ENCODE results near the gene TMEM219.
"Not testable (repeated sequence)": the region's sequence is repeated elsewhere in the genome, so short reads cannot be mapped to it uniquely, and the experiment has no call there.

Gene TMEM219

DNA sequence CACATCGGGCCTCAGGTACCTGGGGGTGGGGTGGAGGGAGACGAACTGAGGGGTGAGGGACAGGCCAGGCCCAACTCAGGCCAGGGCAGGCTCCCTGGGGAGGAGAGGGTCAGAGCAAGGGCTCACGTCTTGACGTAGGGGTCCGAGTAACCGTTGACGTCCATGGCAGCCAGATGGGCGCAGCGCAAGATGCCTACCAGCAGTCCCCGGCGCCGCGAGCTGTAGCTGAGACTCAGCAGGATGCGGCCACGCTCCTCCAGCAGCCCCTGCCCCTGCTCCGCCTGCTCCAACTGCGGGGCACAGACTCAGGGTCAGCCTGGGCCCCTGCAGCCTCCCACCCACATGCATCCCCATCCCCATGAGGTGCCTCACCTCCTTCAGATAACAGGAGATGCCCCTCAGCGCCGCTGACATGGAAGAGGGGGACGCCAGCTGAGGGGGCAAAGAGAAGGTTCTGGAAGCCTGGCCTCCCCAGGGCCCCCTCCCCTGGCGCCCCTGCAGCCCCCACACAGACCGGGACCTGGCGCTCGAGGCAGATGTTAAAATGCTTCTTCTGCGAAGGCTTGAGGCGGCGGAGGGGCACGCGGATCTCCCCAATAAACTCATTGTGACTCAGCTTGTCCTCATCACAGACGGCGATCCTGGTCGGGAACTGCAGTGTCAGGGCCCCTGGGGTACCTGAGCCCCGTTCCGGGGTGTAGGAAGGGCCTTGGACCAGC is 44.9 kb downstream of the TMEM219 start:
- no peak overlapping the region for H3K4me3 ChIP-seq (ENCODE audit: low read depth, low read length)
- no peak for DNase-seq (ENCODE audit: low read depth)

DNA sequence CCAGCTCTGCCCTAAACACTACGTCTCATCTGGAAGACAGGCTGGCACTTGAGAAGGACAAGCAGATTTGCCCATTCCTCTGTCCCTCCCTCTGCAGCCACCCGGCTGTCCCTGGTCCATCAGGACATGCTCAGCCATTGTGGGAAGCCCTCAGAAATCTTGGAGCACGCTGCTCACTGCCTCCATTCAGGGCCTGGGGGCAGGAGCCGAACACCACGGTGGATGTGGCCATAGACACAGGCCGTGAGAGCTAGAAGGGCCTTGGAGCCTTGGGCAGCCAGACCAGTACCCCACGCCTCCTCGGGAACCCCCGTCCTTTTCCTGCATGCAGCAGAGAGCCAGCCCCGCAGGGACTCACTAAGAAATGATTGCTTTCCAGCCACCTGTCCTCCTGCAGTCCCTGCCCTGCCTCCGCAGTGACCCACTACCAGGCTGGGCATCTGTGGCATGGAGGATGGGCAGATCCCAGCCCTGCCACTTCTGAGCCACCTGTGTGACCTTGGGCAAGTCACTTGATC is 45.6 kb downstream of the TMEM219 start:
- no peak for DNase-seq (ENCODE audit: low read depth)
- no peak overlapping the region for H3K4me3 ChIP-seq (ENCODE audit: low read depth, low read length)

DNA sequence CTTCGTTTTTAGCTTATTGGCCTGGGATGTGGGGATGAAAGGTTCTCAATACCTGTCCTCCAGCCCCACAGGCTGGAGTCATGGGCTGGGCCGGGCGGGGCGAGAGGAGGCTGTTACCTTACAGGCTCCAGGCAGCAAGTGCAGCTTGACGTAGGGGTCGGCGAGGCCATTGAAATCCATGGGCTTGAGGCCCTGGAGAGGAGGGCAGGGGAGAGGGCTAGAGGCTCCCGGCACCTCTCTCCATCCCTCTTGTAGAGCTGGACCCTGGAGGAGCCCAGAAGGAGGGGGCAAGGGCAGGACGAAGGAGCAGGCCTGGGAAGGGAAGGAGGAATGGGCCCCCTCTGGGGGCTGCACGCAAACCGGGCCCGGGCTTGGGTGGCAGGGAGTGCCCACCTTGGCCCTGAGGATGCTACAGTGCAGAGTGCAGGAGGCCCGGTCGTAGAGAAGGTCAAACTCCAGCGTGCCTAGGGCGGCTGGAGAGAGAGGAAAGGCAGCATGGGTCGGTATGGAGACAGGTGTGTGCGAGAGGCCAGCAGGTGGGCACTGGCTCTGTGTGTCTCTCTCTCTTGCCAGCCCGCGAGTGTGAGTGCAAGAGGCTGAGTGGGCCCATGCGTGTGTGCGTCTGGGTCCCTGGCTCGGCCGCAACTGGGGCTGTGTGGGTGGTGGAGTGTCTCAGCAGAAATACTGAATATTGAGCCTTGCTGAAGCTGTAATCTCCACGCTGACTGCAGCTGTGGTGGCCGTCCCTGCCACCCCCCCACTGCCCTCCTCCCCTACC is 47.4 kb downstream of the TMEM219 start:
- H3K4me3 ChIP-seq (ENCODE audit: low read depth, low read length): no peak overlapping the region
- no peak for DNase-seq (ENCODE audit: low read depth)

DNA sequence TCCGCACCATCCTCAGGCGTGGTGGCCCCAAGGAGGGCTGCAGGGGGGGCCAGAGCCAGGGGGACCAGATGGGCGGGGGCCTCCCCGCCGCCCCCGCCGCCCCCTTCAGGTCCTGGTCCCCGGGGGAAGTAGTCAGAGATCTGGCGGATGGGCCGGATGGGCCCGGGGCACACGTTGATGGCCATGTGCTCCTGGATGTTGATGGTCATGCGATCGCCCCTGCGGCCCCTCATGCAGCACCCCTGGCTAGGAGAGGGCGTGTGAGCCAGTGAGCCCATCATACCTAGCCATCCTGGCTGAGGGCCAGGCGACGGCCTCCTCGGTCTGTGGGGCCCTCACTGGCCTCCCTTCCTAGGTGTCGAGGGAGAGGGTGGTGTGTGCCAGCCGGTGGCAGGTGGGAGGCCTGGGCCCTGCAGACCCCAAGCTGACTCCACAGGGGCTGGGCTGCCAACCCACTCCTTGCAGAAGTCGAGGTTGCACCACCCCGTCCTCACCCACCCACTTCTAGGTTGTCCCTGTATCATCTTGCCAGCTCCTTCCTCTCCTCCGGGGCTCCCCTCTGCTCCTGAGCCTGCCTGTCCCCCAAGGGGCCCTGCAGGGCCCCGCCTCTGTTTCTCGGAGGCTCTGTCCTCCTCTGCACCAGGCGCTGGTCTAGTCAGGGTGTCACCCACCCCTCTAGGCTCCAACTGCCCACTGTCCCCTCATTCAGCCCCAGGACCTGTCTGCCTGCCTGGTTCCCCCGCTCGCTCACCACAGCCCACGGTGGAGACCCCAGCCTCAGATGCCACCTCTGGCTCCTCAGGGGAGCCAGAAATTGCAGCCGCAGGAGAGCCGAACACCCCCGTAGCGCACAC is 48.3 kb downstream of the TMEM219 start:
- no peak for DNase-seq (ENCODE audit: low read depth)
- peak overlapping the region; percentile 51 for H3K4me3 ChIP-seq (ENCODE audit: low read depth, low read length)

DNA sequence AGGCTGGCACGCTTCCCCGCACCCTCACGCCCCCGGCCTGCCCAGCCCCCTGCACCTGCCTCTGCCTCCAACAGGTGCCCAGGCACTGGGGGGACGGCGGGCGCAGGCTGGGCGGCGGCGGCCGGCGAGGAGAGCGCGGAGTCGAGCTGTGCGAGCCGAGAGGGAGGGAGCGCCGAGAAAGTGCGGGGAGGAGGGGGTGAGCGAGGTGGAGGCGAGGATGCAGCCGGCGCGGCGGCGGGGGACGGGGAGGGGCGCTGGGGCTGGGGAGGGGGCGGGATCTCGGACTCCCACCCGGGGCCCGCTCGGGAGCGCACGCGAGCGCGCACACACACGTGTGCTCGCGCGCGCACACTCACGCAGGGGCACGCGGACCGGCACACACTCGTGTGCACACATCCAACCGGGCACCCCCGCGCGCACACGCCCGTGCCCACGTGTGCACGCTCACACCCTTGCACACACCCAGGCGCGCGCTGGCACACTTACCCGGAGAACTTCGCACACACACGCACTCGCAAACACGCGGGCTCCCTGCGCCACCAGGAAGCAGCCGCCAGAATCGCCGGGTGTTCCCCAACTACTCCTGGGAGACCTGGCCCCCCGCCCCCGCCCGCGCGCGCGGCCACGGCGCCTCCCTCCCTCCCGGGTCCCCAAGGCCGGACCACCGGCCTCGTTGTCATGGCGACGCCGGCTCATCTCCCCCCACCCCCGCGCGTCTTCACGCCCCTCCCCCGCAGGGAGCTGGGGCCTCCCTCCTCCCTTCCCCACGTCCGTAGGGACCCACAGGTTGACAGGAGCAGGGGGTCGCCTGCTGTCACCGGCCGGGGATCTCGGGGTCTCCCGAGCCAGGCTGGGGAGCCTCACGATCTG is 49.2 kb downstream of the TMEM219 start, which contains the start of gene DOC2A:
TSS of gene DOC2A (minus strand) at position 184 of the 870 bp plus-strand sequence. CDS start 805 bp downstream, outside the sequence.
- H3K4me3 ChIP-seq (ENCODE audit: low read depth, low read length): peak within 1 kb of the TSS; percentile 51
- DNase-seq (ENCODE audit: low read depth): no peak

DNA sequence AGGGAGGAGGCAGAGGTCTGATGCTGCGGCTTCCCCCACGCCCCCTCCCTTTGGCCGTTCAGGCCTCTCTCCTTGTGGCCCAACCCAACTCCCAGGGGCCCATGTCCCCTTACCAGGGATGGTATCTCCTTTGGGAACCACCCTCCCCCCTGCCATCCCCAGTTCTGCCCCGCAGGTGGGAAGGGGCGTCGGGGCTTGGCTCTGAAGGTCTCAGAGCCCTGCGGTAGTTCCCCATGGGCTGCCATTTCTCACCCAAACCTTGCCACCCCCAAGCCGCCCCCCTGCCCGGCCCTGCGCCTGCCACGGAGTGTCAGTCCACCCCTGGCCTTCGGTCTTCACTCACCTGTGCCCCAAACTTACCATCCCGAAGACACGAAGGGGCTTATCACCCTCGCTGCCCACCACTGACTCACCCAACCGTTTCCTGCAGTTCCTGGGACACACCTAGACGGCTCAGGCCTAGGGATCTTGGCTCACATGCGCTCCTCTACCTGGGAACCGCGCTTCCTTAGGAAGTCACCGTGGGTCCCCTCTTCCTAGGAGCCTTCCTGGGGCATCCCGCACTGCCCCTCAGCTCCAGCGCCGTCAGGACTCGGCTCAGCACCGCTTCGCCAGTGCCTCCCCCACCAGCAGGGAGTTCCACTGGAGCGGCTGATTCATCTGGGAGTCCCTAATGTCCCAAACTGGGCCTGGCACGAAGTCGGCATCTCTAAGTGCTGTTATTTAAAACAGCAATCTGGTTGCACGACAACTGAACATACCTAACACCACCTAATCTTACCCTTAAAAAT is 50.0 kb downstream of the TMEM219 start:
- no peak for DNase-seq (ENCODE audit: low read depth)
- H3K4me3 ChIP-seq (ENCODE audit: low read depth, low read length): no peak overlapping the region

DNA sequence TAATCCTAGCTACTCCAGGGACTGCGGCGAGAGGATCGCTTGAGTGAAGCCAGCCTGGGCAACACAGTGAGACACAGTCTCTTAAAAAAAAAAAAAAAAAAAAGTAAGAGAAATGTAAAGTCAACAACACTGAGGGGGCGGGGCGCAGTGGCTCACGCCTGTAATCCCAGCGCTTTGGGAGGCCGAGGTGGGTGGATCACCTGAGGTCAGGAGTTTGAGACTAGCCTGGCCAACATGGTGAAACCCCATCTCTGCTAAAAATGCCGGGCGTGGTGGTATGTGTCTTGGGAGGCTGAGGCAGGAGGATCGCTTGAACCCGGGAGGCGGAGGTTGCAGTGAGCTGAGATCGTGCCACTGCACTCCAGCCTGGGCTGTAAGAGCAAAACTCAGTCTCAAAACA is 50.7 kb downstream of the TMEM219 start:
- DNase-seq (ENCODE audit: low read depth): not testable (repeated sequence)

DNA sequence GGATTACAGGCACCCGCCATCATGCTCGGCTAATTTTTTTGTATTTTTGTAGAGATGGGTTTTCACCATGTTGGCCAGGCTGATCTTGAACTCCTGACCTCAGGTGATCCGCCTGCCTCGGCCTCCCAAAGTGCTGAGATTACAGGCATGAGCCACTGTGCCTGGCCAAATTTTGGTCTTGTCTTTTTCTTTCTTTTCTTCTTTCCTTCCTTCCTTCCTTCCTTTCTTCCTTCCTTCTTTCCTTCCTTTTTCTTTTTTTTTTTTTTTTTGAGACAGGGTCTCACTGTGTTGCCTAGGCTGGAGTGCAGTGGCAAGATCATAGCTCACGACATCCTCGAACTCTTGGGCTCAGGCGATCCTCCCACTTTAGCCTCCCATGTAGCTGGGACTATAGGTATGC is 53.6 kb downstream of the TMEM219 start:
- DNase-seq (ENCODE audit: low read depth); H3K4me3 ChIP-seq (ENCODE audit: low read depth, low read length): not testable (repeated sequence)

More for the DNA sequence above, 50.7 kb downstream of the TMEM219 start:
- H3K4me3 ChIP-seq (ENCODE audit: low read depth, low read length): not testable (repeated sequence)

DNA sequence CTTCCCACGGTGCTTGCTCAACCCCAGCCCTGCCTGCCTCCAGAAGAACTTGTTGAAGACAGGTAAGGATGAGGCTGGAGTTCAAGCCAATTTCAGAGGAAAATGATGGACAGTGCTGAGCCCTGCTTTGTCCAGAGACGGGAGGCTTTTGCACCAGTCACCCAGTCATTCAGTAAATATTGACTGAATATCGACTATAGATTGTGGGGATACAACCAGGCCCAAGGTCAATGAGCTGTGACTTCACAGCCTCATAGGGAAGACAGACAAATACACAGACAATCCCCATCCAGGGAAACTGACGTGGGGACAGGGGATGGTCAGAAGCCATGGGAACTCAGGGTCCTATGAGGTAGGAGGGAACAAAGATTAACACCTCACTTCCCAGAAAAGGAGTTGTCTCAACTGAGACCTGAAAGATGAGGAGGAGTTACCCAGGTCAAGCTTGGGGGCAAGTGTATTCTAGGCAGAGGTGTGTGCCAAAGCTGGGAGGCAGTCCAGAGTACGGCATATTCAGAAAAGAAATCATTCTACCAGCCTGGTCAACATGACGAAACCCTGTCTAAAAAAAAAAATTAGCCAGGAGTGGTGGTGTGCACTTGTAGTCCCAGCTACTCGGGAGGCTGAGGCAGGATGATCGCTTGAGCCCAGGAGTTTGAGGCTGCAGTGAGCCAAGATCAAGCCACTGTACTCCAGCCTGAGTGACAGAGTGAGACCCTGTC is 54.8 kb downstream of the TMEM219 start:
- no peak overlapping the region for H3K4me3 ChIP-seq (ENCODE audit: low read depth, low read length)

DNA sequence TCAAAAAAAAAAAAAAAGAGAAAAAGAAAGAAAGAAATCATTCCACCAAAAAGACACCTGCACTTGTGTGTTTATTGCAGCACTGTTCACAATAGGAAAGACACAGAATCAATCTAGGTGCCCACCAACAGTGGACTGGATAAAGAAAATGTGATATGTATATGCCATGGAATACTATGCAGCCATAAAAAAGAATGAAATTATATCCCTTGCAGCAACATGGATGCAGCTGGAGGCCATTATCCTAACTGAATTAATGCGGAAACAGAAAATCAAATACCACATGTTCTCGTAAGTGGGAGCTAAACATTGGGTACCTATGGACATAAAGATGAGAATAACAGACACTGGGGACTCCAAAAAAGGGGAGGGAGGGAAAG is 55.4 kb downstream of the TMEM219 start:
- DNase-seq (ENCODE audit: low read depth): no peak
- no peak overlapping the region for H3K4me3 ChIP-seq (ENCODE audit: low read depth, low read length)

More for the DNA sequence above, 54.8 kb downstream of the TMEM219 start:
- DNase-seq (ENCODE audit: low read depth): no peak

DNA sequence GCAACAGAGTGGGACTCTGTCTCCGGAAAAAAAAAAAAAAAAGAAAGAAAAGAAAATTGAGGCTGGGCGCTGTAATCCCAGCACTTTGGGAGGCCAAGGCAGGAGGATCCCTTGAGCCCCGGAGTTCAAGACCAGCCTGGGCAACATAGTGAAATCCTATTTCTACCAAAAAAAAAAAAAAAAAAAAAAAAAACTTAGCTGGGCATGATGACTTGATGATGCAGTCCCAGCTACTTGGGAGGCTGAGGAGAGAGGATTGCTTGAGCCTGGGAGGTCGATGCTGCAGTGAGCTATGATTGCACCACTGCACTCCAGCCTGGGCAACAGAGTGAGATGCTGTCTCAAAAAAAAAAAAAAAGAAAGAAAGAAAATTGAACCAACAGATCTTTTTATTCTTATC is 56.1 kb downstream of the TMEM219 start:
- H3K4me3 ChIP-seq (ENCODE audit: low read depth, low read length); DNase-seq (ENCODE audit: low read depth): not testable (repeated sequence)

DNA sequence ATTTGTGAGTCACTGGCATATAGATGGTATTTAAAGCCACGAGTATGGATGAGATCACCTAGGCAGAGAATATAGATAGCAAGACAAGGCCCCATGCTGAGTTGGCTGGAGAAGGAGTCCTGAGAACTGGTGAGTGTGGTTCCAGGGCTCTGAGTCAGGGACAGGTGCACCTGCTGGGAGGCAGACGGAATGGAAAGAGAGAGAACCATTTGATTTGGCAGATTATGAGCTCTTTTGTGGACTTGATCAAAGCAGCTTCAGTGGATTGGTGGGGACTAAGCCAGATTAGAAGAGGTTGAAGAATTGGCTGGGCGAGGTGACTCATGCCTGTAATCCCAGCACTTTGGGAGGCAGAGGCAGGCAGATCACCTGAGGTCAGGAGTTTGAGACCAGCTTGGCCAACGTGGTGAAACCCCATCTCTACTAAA is 56.9 kb downstream of the TMEM219 start:
- no peak overlapping the region for H3K4me3 ChIP-seq (ENCODE audit: low read depth, low read length)
- DNase-seq (ENCODE audit: low read depth): peak; percentile 12

Data from skeletal muscle cell (primary cell).